HG03558 (cell line): ENCODE measurements around the gene IL20RB.

Experiments used
- ATAC-seq: cut with Tn5 transposase; IDR thresholded peaks from one replicate; pipeline ENCODE4 v1.9.1; 2021; ENCODE audit warnings: moderate number of reproducible peaks; ENCODE audit not compliant: unreplicated experiment; ENCODE audit errors: extremely low read depth

Gene IL20RB

DNA sequence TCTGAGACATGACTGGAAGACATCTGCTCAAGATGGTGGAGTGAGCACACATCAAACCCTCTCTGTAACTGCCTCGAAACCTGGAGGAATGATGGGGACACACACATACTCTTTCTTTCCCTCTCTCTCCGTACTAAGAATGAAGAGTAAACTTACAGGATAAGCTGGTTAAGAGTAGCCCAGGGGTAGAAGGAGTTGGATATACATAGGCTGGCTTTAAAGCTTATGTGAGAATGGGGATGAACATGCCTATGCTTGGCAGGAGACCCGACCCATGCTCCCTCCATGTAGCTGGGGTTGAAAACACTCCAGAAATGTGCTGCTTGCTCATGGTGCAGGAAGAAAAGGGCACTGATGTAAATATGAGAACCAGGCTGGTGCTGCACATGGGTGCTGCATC is 68.9 kb downstream of the IL20RB start:
- ATAC-seq: no peak

DNA sequence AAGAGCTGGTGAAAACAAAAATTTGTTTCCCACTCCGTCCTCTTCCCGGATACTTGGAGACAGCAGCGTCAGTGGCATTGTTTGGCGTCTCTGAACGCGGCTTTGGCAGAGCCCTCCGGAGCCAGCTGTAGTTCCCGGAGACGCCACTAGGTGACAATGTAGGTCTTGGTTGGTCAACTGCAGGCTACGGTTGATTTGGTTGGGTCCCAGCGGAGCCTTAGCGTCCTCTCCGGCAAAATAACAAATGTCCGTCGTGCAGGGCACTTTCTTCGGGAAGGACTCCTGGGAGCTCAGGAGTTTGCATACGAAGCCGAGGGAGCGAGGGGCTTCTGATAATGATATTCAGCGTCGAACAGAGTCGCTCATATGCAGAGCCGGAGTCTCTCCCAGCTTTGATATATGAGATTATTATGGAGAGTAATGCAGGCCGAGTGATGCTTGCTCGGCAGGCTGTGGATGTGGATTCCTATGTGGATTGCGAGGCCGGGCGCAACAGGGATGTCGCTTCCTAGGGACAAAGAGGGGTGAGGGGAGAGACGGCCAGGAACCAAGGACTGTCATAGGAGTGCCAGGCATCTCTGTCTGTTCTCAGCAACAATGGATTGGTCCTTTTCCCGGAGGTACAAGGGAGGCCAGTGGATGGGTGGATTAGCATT is 74.8 kb downstream of the IL20RB start:
- ATAC-seq: no peak

DNA sequence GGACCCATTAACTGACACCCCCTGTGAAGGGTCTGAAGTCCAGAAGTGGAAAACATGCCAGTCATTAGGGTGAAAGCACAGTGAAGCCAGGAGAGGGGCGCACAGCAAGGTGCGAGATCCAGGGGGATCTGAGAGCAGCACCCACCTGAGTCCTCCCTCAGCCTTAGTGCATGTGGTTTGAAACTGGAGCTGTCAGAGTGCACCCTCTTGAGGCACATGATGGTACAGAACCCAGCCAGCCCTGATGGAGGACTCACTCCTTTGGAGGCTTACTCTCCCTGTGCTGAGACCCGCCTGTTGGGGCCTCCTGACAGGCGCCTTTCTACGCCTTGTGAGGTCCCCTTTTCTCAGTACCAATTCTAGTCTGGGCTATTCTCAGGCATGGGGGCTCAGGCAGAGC is 77.8 kb downstream of the IL20RB start:
- no peak for ATAC-seq

DNA sequence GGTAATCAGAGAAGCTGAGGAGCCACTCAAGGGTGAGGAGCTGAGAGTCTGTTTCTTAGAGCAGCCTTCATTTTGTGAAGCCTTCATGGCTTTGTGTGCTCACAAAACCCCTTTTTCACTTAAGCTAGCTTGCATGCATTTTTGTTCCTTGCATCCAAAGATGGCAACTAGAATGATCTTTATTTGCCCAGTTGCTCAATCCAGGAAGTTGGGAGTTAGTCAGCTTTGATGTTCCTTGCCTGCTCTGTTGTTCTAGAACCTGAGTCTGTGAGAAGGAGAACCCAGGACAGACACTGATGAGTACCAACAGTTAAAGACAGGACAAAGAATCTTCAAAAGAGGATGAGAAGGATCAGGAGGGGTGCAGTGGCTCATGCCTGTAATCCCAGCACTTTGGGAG is 81.8 kb downstream of the IL20RB start:
- no peak for ATAC-seq

DNA sequence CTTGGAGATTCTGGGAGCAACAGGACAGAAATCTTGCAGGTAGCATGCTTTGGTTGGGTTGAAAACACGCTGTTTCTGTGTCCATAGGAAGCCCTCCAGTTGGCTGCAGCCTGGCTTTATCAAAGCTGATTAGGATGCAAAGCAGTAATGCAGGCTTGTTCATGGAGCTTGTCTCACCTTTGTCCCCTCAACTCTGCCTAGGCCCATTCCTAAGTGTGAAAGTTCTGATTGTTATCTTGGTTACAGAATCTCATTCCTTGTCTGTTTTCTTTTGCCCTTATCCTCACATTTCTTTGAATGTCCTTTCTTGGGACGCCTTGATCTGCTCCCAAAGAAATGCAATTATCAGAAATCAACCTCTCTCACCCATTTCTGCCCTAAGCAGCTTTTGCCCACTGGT is 83.5 kb downstream of the IL20RB start:
- ATAC-seq: no peak

DNA sequence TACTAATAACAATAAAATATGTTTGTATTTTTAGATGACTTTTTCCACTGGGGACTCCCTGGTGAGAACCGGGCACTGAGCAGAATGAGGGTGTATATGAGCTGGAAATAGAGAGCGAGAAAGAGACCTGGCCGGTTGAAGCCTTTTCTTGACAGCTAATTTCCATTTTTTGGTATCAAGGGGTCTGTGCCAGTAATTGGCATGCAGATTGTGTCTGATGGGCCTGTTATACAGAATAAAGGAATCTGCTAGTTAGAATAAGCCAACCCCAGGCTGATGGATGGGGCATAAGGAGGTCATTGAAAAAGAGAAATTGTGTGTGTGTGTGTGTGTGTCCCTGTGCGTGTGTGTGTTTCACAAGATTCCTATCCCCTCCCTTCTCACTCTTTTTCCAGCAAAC is 83.9 kb downstream of the IL20RB start:
- ATAC-seq: no peak

DNA sequence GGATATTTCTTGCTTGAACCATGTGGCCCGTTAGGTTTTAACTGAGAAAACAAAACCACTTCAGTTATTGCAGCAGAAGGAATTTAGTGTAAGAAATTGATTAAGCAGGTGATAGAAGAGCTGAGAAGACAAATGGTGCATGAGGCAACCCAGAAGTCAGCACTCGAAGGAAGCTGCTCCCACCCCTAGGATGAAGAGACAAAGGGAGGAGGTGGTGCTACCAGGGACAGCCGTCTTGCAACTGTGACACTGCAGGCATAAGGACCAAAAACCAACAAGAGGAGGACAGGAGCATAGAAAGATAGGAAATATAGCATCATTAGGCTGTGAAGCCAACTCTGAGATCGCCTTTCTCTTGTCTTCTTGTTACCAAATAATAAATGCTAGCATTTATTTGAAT is 89.0 kb downstream of the IL20RB start:
- ATAC-seq: no peak

DNA sequence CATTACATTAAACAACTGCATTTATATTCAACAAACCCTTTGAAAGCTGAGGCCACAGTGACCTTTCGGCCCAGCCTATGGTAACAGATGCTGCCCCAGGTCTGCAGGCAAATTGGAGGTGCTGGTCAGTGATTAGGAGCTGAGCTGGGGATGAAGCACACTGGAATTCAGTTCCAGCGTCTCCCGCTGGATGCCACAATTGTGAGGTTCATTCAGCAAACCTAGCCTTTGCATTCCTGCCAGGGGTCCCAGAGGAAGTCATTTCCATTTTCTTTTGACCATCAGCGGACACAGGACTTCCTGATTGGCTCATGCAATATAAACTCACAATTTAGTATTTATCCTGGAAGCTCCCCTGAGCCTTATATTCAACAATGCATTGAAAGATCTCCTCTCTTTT is 89.5 kb downstream of the IL20RB start:
- ATAC-seq: no peak

DNA sequence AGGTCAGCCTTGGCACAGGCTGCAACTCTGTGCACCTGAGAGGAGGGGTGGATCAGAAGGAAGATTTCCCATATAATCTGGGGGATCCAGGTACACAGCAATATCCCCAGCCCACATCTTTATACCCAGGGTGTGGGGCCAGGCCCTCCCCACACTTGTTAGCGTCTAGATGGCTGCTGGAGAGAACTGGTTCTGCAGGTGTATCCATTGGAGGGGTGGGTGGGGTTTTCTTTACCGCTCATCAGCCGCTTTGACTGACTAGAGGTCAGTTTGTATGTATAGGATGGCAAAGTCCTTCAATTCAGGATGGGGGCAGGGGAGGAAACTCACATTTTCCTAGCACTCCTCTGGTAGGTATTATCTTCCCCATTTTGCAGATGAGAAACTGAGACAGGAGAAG is 92.5 kb downstream of the IL20RB start:
- ATAC-seq: no peak

DNA sequence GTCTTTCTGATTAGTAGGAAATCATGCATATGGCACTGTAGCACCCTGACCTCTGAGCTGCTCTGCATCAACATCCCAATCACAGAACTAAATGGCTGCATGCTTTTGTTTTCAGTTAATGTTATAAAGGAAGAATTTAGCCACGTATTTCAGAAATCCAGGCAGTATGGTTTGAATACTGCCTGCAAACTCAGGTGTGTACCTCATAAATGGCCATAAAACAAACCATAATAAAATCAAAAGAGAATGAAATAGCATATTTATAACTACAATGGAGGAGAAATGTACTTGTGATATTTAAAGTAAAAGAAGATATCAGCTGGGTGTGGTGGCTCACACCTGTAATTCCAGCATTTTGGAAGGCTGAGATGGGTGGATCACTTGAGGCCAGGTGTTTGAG is 94.5 kb downstream of the IL20RB start:
- ATAC-seq: no peak
